ENCODE results near the gene SYNE2. TPM values are rescaled to one million over a fixed set of nuclear protein-coding genes. Genes with fewer than 3 reads are reported as not detected.
"Not testable (repeated sequence)": the region's sequence is repeated elsewhere in the genome, so short reads cannot be mapped to it uniquely, and the experiment has no call there.

SYNE2 gene
- total RNA-seq, 1 donor from 2014 or later: 186 TPM

GRCh38 chr14:64040044-64040443, 187.2 kb downstream of the SYNE2 start:
- peaks cover 2% of the 10 kb centered on the region for H3K4me1 ChIP-seq
- H3K27me3 ChIP-seq (ENCODE audit: low read depth): no peaks in the 10 kb centered on the region

GRCh38 chr14:64043296-64043695, 190.5 kb downstream of the SYNE2 start:
- intact Hi-C loops (cut with micrococcal nuclease); H3K4me1 ChIP-seq; H3K27ac ChIP-seq (replicated peaks); H3K27me3 ChIP-seq (ENCODE audit: low read depth); DNase-seq; H3K4me3 ChIP-seq: not testable (repeated sequence)
- Histone ChIP-seq H3K9me3 (replicated peaks) (peaks cover 11% of the 10 kb centered on the region), H3K36me3 (peaks cover 28% of the 10 kb centered on the region)

More at GRCh38 chr14:64040044-64040443, 187.2 kb downstream of the SYNE2 start:
- intact Hi-C loops (cut with micrococcal nuclease): no loop called here
- TF ChIP-seq CTCF (IDR thresholded peaks at IDR 0.05; ENCODE audit: borderline replicate concordance): peak; percentile 22
- H3K27ac ChIP-seq (replicated peaks): no peak overlapping the region
- peaks cover 11% of the 10 kb centered on the region for H3K9me3 ChIP-seq (replicated peaks)
- no peak for DNase-seq
- H3K4me3 ChIP-seq: no peak overlapping the region
- H3K36me3 ChIP-seq: peaks cover 21% of the 10 kb centered on the region

- Histone ChIP-seq H3K4me3 (no peak overlapping the region), H3K27me3 (ENCODE audit: low read depth) (no peaks in the 10 kb centered on the region), H3K27ac (replicated peaks) (no peak overlapping the region), H3K4me1 (no peaks in the 10 kb centered on the region), H3K9me3 (replicated peaks) (peaks cover 11% of the 10 kb centered on the region), H3K36me3 (peaks cover 45% of the 10 kb centered on the region)
- intact Hi-C loops (cut with micrococcal nuclease): no loop called here
- DNase-seq: no peak
- TF ChIP-seq CTCF (IDR thresholded peaks at IDR 0.05; ENCODE audit: borderline replicate concordance): no peak
Measured at GRCh38 chr14:64045091-64045490, 192.3 kb downstream of the SYNE2 start.

- no peaks in the 10 kb centered on the region for H3K4me1 ChIP-seq
- DNase-seq: no peak
- no peak for TF ChIP-seq CTCF (IDR thresholded peaks at IDR 0.05; ENCODE audit: borderline replicate concordance)
- no peaks in the 10 kb centered on the region for H3K27me3 ChIP-seq (ENCODE audit: low read depth)
- intact Hi-C loops (cut with micrococcal nuclease): no loop called here
- H3K27ac ChIP-seq (replicated peaks): no peak overlapping the region
- no peaks in the 10 kb centered on the region for H3K9me3 ChIP-seq (replicated peaks)
- peaks cover 69% of the 10 kb centered on the region for H3K36me3 ChIP-seq
- no peak overlapping the region for H3K4me3 ChIP-seq
Measured at GRCh38 chr14:64049616-64050381, 197.0 kb downstream of the SYNE2 start.

GRCh38 chr14:64053694-64054669, 201.2 kb downstream of the SYNE2 start:
- Histone ChIP-seq H3K27ac (replicated peaks) (no peak overlapping the region), H3K4me1 (no peaks in the 10 kb centered on the region), H3K9me3 (replicated peaks) (no peaks in the 10 kb centered on the region), H3K27me3 (ENCODE audit: low read depth) (no peaks in the 10 kb centered on the region), H3K4me3 (no peak overlapping the region), H3K36me3 (peaks cover 72% of the 10 kb centered on the region)
- intact Hi-C loops (cut with micrococcal nuclease): no loop called here
- no peak for TF ChIP-seq CTCF (IDR thresholded peaks at IDR 0.05; ENCODE audit: borderline replicate concordance)
- no peak for DNase-seq
